ENCODE data around the gene SLC22A5. TPM values are rescaled to one million over a fixed set of nuclear protein-coding genes. Genes with fewer than 3 reads are reported as not detected.
"Not testable (repeated sequence)": the region's sequence is repeated elsewhere in the genome, so short reads cannot be mapped to it uniquely, and the experiment has no call there.

The SLC22A5 gene
- polyA plus RNA-seq, 3 donors from 2014 or later, result 1.1 to 1.5 (median 1.5) TPM

DNA sequence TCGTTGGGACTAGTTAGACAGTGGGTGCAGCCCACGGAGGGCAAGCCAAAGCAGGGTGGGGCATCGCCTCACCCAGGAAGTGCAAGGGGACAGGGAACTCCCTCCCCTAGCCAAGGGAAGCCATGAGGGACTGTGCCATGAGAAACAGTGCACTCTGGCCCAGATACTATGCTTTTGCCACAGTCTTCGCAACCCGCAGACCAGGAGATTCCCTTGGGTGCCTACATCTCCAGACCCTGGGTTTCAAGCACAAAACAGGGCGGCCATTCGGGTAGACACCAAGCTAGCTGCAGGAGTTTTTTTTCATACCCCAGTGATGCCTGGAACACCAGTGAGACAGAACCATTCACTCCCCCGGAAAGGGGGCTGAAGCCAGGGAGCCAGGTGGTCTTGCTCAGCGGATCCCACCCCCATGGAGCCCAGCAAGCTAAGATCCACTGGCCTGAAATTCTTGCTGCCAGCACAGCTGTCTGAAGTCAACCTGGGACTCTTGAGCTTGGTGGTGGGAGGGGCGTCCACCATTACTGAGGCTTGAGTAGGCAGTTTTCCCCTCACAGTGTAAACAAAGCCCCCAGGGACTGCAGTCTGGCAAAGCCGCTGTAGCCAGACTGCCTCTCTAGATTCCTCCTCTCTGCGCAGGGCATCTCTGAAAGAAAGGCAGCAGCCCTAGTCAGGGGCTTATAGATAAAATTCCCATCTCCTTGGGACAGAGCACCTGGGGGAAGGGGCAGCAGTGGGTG, 28.6 kb downstream of the SLC22A5 start:
- not testable (repeated sequence) for H3K27ac Mint-ChIP-seq

GRCh38 chr5:132404041-132404440, 34.5 kb downstream of the SLC22A5 start:
- not testable (repeated sequence) for H3K9me3 Mint-ChIP-seq; DNase-seq; H3K36me3 Mint-ChIP-seq; H3K27me3 Mint-ChIP-seq (ENCODE audit: low read depth in 3 of 3); H3K4me3 Mint-ChIP-seq
- peaks cover 31 to 44% of the 10 kb centered on the region in 2 donors for H3K4me1 Mint-ChIP-seq
- H3K27ac Mint-ChIP-seq, result peak overlapping the region in 2 of 6 donors; percentile 46 to 58

More for the DNA sequence above, 28.6 kb downstream of the SLC22A5 start:
- H3K4me3 Mint-ChIP-seq; H3K9me3 Mint-ChIP-seq; H3K27me3 Mint-ChIP-seq (ENCODE audit: low read depth in 3 of 3); DNase-seq: not testable (repeated sequence)
- Mint-ChIP-seq H3K4me1 (peaks cover 25 to 27% of the 10 kb centered on the region in 2 donors), H3K36me3 (peaks cover 7 to 12% (median 8%) of the 10 kb centered on the region in 3 donors)

DNA sequence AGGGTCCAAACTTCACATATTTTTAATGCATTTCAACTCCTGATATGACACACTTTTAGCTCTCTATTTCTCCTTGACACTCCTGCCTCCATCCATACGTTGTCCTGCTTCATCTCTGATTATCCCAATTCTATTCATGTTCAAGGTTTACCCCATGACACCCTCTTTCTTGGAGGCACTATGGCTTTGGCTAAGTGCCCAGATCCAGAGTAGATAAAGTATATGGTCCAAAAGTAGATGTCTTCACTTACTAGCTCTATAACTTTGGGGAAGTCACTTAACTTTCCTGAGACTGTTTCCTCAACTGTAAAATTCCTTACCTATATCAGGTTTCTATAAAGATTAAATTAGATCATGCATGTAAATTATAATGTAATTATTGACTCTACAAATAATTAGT, 36.1 kb downstream of the SLC22A5 start:
- DNase-seq, result no peak
- H3K36me3 Mint-ChIP-seq, result peaks cover 0 to 7% (median 4%) of the 10 kb centered on the region in 3 donors
- H3K4me1 Mint-ChIP-seq, result peaks cover 39 to 49% of the 10 kb centered on the region in 2 donors
- H3K27ac Mint-ChIP-seq, result peak overlapping the region in 4 of 6 donors; percentile 68 to 84 (median 73)
- H3K4me3 Mint-ChIP-seq, result no peak overlapping the region
- H3K27me3 Mint-ChIP-seq (ENCODE audit: low read depth in 3 of 3), result peaks cover 0 to 3% (median 1%) of the 10 kb centered on the region in 3 donors
- H3K9me3 Mint-ChIP-seq, result no peaks in the 10 kb centered on the region

DNA sequence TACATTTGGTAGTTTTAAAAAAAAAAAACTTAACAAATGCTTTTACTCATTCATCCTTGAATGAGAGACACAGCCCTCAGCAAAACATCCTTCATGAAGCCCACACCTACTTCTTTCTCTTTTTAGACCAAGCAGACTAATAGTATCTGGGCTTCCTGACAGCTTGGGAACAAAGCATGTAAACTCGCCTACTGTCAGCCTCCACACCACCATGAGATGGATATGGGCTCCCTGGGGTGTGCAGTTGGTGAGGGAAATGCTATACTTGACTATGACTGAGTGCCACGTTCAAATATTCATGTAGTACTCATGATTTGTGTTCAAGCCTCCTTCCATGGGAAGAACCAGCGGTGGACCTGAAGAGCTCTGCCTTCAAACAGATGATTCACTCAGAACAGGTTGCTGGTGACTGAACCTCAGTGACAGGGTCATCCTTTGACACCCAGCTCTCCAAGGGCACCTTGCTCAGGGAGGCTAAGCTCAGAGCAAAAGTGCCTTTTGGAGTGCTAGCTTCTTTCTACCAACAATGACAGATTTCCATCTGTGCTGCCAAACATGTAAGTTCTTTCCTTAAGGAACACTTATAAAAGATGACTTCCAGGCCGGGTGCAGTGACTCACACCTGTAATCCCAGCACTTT, 36.8 kb downstream of the SLC22A5 start:
- H3K4me1 Mint-ChIP-seq, result peaks cover 38 to 45% of the 10 kb centered on the region in 2 donors
- H3K27ac Mint-ChIP-seq, result peak overlapping the region; percentile 34 to 98 (median 84)
- peaks cover 1 to 7% (median 3%) of the 10 kb centered on the region in 3 donors for H3K27me3 Mint-ChIP-seq (ENCODE audit: low read depth in 3 of 3)
- H3K36me3 Mint-ChIP-seq, result peaks cover 0 to 8% (median 0%) of the 10 kb centered on the region in 3 donors
- H3K4me3 Mint-ChIP-seq, result no peak overlapping the region
- no peak for DNase-seq
- no peaks in the 10 kb centered on the region for H3K9me3 Mint-ChIP-seq

DNA sequence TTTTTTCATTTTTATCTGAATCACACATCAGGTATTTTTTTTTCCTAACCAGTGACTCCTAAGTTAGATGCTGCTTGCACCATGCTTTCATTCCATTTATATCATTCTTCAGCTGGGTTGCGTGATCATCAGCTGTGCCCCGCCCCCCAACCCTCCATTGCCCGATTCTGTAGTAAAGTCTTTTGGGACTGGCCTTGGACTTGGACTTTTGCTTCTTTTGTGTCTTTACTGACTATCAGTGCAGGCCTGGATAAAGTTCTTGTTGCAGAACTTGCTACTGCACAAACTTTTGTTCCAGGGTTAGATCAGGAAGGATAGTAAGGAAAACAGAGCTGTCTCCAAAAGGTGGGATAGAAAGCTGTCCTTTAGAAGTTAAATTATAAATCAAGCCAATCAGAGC, 38.5 kb downstream of the SLC22A5 start:
- H3K9me3 Mint-ChIP-seq, result no peaks in the 10 kb centered on the region
- peaks cover 51 to 62% of the 10 kb centered on the region in 2 donors for H3K4me1 Mint-ChIP-seq
- H3K36me3 Mint-ChIP-seq, result peaks cover 0 to 5% (median 5%) of the 10 kb centered on the region in 3 donors
- H3K27me3 Mint-ChIP-seq (ENCODE audit: low read depth in 3 of 3), result peaks cover 2 to 10% (median 10%) of the 10 kb centered on the region in 3 donors
- peak overlapping the region; percentile 95 to 98 (median 97) for H3K27ac Mint-ChIP-seq
- peak overlapping the region in 1 of 5 donors; percentile 58 for H3K4me3 Mint-ChIP-seq
- no peak for DNase-seq

- H3K4me1 Mint-ChIP-seq, result peaks cover 56 to 67% of the 10 kb centered on the region in 2 donors
- no peaks in the 10 kb centered on the region for H3K9me3 Mint-ChIP-seq
- no peak for DNase-seq
- H3K4me3 Mint-ChIP-seq, result peak overlapping the region in 4 of 5 donors; percentile 9 to 96 (median 29)
- peaks cover 2 to 10% (median 9%) of the 10 kb centered on the region in 3 donors for H3K27me3 Mint-ChIP-seq (ENCODE audit: low read depth in 3 of 3)
- H3K27ac Mint-ChIP-seq, result peak overlapping the region; percentile 95 to 98 (median 97)
- peaks cover 0 to 5% (median 5%) of the 10 kb centered on the region in 3 donors for H3K36me3 Mint-ChIP-seq
These were observed 38.9 kb downstream of the SLC22A5 start for GRCh38 chr5:132408456-132408855.

DNA sequence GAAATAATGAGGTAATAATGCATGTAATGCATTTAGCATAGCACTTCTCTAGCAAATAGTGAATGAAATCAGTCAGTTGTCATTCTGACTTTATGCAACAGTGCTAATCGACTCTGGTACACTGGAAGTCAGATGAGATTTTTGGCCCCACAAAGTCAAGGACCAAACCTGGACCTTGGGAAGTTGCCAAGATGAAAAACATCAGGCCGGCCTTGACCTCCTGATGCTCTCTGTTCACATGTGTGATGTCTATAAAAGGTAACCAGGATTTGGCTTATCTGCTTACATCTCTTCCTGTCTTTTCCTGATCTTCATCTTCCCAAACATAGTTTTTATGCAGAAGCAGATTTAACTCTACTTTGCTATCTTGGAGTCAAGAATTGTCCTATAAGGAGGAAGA, 39.5 kb downstream of the SLC22A5 start:
- Mint-ChIP-seq H3K27me3 (ENCODE audit: low read depth in 3 of 3) (peaks cover 4 to 10% (median 7%) of the 10 kb centered on the region in 3 donors), H3K4me3 (peak overlapping the region; percentile 90 to 100 (median 96)), H3K4me1 (peaks cover 61 to 72% of the 10 kb centered on the region in 2 donors), H3K36me3 (peaks cover 4 to 9% (median 9%) of the 10 kb centered on the region in 3 donors), H3K9me3 (peaks cover 0 to 2% (median 0%) of the 10 kb centered on the region in 6 donors), H3K27ac (peak overlapping the region; percentile 95 to 98 (median 97))
- no peak for DNase-seq

GRCh38 chr5:132410451-132411303, 41.2 kb downstream of the SLC22A5 start:
- H3K4me3 Mint-ChIP-seq, result peak overlapping the region; percentile 96 to 100 (median 100)
- peaks cover 0 to 2% (median 0%) of the 10 kb centered on the region in 6 donors for H3K9me3 Mint-ChIP-seq
- peaks cover 4 to 15% (median 12%) of the 10 kb centered on the region in 3 donors for H3K36me3 Mint-ChIP-seq
- peak overlapping the region; percentile 98 to 100 (median 99) for H3K27ac Mint-ChIP-seq
- peaks cover 77 to 85% of the 10 kb centered on the region in 2 donors for H3K4me1 Mint-ChIP-seq
- peaks cover 4 to 10% (median 7%) of the 10 kb centered on the region in 3 donors for H3K27me3 Mint-ChIP-seq (ENCODE audit: low read depth in 3 of 3)
- DNase-seq, result peak; percentile 91

DNA sequence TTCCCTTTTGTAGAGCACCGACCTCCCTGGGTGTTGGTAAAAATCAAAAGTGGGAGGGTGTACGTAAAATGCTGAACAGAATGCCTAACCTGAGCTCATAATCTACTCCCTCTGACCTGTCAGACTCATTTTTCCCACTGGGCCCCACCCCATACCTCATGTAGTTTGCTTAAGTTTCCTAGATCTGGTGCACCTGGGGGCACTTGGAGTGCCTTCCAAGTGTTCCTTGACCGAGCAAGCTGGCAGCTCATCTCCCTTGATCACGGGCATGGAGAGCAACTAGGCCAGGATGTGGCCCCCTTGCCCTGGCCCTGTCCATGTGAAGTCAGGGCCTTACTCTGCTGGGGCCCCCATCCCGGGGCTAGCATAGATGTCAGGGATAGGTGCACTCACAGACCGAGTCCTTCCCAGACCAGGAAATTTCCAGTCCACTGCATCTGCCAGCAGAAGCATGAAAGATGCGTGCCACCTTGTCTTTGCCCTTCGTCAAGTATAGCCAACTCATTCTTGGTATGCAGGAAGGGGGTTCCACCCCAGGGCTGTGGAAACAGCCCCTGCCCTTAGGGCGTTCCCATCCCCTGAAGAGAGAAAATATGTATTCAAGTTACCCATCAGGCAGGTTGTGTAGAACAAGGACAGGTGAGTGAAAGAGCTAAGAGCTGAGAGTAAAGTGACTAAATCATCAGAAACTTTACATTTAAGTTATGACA, 41.9 kb downstream of the SLC22A5 start:
- Mint-ChIP-seq H3K36me3 (peaks cover 4 to 15% (median 12%) of the 10 kb centered on the region in 3 donors), H3K27ac (peak overlapping the region; percentile 98 to 100 (median 99)), H3K9me3 (peaks cover 0 to 2% (median 0%) of the 10 kb centered on the region in 6 donors), H3K4me3 (peak overlapping the region; percentile 96 to 100 (median 100)), H3K27me3 (ENCODE audit: low read depth in 3 of 3) (peaks cover 4 to 10% (median 7%) of the 10 kb centered on the region in 3 donors), H3K4me1 (peaks cover 82 to 89% of the 10 kb centered on the region in 2 donors)
- DNase-seq, result no peak

DNA sequence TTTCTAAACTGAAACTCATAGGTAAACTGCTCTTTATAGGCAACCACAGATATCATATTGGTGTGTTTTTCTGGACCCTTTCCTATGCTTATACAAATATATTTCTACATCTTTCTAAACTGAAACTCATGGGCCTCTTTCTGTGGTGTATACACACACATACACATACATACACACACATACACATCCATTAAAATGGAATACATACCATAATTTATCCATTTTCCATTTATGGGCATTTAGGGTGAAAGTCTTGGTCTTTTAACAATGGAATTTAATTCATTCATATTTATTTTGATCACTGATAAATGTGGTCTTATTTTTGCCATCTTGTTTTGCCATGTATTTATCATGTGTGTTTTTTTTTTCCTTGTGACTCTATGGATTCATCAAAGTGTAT, 44.1 kb downstream of the SLC22A5 start:
- peaks cover 0 to 2% (median 0%) of the 10 kb centered on the region in 6 donors for H3K9me3 Mint-ChIP-seq
- peak overlapping the region; percentile 98 to 100 (median 99) for H3K27ac Mint-ChIP-seq
- H3K4me3 Mint-ChIP-seq, result peak overlapping the region; percentile 96 to 100 (median 100)
- H3K27me3 Mint-ChIP-seq (ENCODE audit: low read depth in 3 of 3), result peaks cover 4 to 10% (median 7%) of the 10 kb centered on the region in 3 donors
- H3K36me3 Mint-ChIP-seq, result peaks cover 19 to 20% (median 20%) of the 10 kb centered on the region in 3 donors
- H3K4me1 Mint-ChIP-seq, result peaks cover 86 to 92% of the 10 kb centered on the region in 2 donors
- DNase-seq, result no peak

GRCh38 chr5:132414634-132415378, 45.3 kb downstream of the SLC22A5 start:
- Mint-ChIP-seq H3K4me3 (peak overlapping the region; percentile 96 to 100 (median 100)), H3K9me3 (peaks cover 0 to 2% (median 0%) of the 10 kb centered on the region in 6 donors), H3K36me3 (peaks cover 26 to 30% (median 30%) of the 10 kb centered on the region in 3 donors), H3K27me3 (ENCODE audit: low read depth in 3 of 3) (peaks cover 5 to 14% (median 9%) of the 10 kb centered on the region in 3 donors), H3K27ac (peak overlapping the region; percentile 98 to 100 (median 99)), H3K4me1 (peaks cover 87 to 92% of the 10 kb centered on the region in 2 donors)
- no peak for DNase-seq

DNA sequence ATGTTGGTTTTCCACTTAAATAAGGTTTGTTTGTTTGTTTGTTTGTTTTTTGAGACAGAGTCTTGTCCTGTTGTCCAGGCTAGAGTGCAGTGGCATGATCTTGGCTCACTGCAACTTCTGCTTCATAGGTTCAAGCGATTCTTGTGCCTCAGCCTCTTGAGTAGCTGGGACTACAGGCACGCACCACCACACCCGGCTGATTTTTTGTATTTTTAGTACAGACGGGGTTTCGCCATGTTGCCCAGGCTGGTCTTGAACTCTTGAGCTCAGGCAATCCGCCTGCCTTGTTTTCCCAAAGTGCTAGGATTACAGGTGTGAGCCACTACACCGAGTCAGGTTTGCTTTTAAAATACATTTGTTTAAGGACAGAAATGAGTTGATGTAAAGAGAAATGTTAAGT, 46.0 kb downstream of the SLC22A5 start:
- H3K9me3 Mint-ChIP-seq, DNase-seq: not testable (repeated sequence)
- Mint-ChIP-seq H3K36me3 (peaks cover 31 to 37% (median 36%) of the 10 kb centered on the region in 3 donors), H3K4me3 (peak overlapping the region; percentile 60 to 100 (median 100)), H3K27ac (peak overlapping the region; percentile 95 to 100 (median 99)), H3K27me3 (ENCODE audit: low read depth in 3 of 3) (peaks cover 5 to 15% (median 10%) of the 10 kb centered on the region in 3 donors), H3K4me1 (peaks cover 89 to 94% of the 10 kb centered on the region in 2 donors)

Measured in immature natural killer cell (primary cell).